Lower leg skin (tissue), 3 donors: ENCODE results near the gene SLC36A1.

Experiments
- CTCF ChIP-seq, 3 donors: fragments of 450-650 bp; IDR thresholded peaks; one replicate each; pipeline ENCODE4 v1.5.1; 2016; ENCODE audit warnings: antibody characterized with exemption in 3 of 3, mild to moderate bottlenecking in 3 of 3, moderate library complexity in 2 of 3
- POLR2A ChIP-seq, 2 donors: fragments of 450-650 bp; IDR thresholded peaks; one replicate each; pipeline ENCODE4 v1.6.1; 2016 to 2017; ENCODE audit warnings: antibody characterized with exemption in 2 of 2, mild to moderate bottlenecking in 1 of 2, moderate library complexity in 1 of 2

GRCh38 chr5:151408591-151409230 lies 38.7 kb upstream of the SLC36A1 start:
- TF ChIP-seq CTCF (IDR thresholded peaks at IDR 0.05) (no peak), POLR2A (IDR thresholded peaks at IDR 0.05) (no peak)
